Pons (tissue), 1 donor: Measurements from ENCODE around the gene BCR.

Source experiments
- DNase-seq: peaks from one replicate; pipeline ENCODE4 v3.0.0-alpha.2; 2016; ENCODE audit warnings: low spot score

Gene BCR

GRCh38 chr22:23176645-23177027 is 3.7 kb upstream of the BCR start:
- DNase-seq, result no peak

- DNase-seq, result no peak
These were observed 3.1 kb upstream of the BCR start for GRCh38 chr22:23177197-23177596.

- DNase-seq, result peak; percentile 50
These were observed 1.6 kb upstream of the BCR start for GRCh38 chr22:23178512-23179254.

DNA sequence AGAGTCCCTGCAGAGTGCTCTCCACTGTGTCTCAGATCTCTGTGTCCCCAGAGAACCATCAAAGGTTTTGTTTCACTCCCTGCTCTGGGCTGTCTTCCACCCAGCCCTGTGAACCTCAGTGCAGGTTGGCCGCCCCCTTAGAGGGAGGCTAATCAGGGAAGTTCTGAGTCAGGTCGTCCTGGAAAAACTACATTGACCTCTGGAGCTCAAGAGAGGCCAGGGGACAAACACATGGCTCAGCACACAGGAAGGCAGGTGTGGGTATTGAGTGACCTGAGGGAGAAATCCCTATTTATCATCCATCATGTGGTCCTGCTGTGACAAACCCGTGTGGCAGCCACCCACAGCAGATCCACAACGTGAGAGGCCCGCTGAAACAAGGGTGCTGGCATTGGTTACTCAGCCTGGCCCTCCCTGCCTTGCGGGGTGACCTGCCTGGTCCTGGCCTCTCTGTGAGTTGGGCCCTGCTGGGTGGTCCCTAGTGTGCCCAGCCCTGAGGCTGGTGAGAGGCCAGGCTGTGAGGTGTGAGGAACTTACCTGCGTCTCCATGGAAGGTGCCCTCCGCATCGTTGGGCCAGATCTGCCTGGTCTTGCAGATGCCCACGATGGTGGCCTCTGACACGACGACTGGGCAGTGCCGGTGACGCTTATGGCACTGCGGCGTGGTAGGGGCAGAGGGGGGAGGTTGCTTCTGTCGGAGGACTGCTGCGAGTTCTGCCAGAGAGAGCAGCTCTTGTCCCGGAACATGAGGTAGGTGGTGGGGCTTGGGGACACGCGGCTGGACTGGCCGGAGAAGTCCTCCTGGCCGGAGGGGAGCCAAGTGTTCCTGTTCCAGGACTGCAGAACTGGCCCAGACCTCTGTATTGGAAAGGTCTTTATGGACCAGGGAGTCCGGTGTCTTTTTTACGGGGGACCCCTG is 669 bp upstream of the BCR start:
- DNase-seq, result no peak

DNA sequence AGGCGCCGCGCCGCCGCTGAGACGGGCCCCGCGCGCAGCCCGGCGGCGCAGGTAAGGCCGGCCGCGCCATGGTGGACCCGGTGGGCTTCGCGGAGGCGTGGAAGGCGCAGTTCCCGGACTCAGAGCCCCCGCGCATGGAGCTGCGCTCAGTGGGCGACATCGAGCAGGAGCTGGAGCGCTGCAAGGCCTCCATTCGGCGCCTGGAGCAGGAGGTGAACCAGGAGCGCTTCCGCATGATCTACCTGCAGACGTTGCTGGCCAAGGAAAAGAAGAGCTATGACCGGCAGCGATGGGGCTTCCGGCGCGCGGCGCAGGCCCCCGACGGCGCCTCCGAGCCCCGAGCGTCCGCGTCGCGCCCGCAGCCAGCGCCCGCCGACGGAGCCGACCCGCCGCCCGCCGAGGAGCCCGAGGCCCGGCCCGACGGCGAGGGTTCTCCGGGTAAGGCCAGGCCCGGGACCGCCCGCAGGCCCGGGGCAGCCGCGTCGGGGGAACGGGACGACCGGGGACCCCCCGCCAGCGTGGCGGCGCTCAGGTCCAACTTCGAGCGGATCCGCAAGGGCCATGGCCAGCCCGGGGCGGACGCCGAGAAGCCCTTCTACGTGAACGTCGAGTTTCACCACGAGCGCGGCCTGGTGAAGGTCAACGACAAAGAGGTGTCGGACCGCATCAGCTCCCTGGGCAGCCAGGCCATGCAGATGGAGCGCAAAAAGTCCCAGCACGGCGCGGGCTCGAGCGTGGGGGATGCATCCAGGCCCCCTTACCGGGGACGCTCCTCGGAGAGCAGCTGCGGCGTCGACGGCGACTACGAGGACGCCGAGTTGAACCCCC is 798 bp downstream of the BCR start:
- no peak for DNase-seq

- no peak for DNase-seq
These were observed 1.5 kb downstream of the BCR start for GRCh38 chr22:23181721-23182308.

GRCh38 chr22:23182309-23183060 is 2.2 kb downstream of the BCR start:
- no peak for DNase-seq

GRCh38 chr22:23183061-23183698 is 2.9 kb downstream of the BCR start:
- peak; percentile 76 for DNase-seq

GRCh38 chr22:23184100-23184763 is 3.9 kb downstream of the BCR start:
- no peak for DNase-seq

DNA sequence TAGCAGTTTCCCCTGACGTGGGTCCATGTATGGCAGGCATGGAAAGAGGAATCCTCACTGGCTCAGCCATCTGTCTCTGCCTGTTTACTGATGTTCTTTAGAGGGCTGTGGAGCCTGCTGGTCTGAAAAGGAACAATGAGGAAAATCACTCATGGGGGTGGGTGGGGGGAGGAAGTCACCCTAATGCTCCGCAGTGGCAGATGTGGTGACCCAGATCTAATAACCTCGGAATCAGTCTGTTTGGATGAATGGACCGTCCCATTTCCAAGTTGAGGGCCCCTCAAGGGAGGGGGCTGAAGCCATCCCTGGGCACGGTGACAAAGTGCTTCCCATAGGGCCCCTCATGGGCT is 4.4 kb downstream of the BCR start:
- DNase-seq, result no peak

DNA sequence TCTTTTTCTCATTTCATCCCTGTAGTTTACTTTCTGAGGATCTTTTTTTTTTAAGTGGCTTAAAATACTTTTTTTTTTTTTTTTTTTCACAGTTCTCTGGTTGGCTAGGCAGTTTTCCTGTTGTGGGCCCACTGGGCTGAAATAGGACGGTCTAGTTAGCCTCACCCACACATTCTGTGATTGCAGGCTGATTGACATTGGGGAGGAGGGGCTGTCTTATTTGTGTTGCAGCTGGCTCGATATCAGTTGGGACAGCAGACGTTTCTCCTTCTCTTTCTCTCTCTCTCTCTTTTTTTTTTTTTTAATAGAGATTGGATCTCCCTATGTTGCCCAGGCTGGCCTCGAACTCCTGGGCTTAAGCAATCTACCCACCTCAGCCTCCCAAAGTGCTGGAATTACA is 6.9 kb downstream of the BCR start:
- DNase-seq, result no peak

DNA sequence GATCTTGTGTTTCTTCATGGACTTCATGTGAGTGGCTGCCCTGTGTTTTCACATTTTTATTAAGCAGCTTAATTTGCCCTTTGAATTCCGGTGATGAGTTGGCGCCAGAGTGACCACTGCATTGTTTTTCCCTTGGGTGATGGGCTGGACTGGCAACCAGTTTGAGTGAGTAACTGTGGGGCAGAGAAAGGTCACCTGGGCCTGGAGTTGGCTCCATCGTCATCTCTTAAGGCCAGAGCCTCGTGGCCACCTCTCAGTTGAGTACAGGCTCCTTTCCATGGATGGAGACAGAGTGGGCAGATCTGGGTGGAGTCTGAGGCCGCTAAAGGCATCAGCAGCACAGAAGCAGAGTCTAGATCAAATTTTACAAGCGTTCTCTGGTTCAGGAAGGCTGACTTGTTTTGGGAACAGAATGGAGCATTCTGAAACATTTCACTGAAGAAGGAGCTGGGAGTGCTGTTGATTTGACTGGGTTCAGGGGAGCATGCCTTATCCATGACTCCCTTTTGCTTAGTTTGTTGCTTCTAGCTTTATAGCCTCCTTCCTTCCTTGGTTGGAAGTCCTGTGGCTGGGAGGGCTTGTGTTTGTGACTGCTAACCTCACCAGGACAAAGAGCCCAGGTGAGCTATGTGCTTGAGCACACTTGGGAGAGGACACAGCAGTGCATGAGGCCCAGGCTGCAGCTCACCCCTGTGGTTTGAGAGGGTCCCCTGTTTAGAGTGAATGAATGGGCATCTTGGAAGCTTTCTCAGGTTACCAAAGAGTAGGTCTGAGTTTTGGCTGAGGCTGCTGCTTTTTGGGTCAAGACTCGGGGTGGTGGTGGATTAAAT is 7.8 kb downstream of the BCR start:
- no peak for DNase-seq

DNA sequence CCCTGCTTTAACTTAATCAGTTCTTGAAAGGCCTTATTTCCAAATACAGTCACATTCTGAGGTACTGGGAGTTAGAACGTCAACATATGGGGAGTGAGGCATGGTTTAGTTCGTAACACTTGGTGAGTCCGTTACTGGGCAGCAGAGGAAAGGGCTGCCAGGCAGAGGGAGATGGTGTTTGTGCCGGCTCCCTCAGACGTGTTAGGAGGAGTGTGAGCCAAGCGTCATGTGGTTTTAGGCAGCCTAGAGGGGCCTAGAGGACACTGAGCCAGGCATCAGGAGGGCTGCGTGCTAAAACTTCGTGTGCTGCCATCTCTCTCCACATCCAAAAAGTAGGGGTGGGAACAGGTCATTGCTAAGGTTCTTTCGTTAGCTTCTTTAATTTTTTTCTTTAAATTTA is 10.2 kb downstream of the BCR start:
- DNase-seq, result no peak

DNA sequence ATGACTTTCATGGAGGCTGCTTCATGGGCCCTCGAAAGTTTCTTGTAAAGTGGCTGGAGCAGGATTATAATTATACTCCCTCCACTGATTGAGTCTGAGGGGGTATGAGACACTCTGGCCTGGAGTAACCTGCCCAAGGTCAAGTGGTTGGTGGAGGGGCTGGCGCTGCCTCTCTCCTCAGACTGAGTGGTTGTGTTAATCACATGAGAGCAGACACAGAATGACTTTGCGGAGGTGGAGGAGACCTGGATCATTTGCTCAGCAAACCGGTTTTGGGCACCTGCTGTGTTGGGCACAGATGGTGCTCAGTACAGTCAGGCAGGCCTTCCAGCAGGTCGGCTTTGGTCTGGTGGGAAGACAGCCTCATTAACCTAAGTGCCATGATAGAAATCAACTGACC is 11.8 kb downstream of the BCR start:
- no peak for DNase-seq

GRCh38 chr22:23192558-23192957 is 12.2 kb downstream of the BCR start:
- DNase-seq, result no peak

GRCh38 chr22:23193196-23193827 is 13.0 kb downstream of the BCR start:
- no peak for DNase-seq

- no peak for DNase-seq
These were observed 13.6 kb downstream of the BCR start for GRCh38 chr22:23193882-23194281.

GRCh38 chr22:23196165-23196564 is 15.9 kb downstream of the BCR start:
- no peak for DNase-seq

DNA sequence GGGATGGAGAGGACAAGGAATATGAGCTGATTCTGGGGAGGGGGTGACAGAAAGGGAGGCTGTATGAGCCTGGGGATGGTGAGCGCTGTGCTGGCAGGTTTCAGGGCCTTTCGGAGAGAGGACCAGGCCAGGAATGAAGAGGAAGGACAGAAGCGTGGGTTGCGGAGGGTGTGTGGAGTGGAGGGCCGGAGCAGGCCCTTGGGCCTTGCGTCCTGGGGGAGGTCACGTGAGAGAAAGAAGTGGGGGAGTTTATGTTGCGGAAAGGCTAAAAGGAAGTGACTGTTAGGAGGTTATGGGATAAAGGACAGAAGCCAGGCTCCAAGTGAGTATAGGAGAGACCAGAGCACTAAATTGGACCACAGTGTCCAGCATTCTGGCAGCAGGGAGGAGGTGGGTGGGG is 17.5 kb downstream of the BCR start:
- no peak for DNase-seq
